Right lobe of liver (tissue), 6 donors: Measurements from ENCODE around the gene ARFIP1. TPM values are rescaled to one million over a fixed set of nuclear protein-coding genes. Genes with fewer than 3 reads are reported as not detected.

Experiments used
- ATAC-seq, 4 donors: fragments of 200-7000 bp; cut with Tn5 transposase; one replicate each; pipeline ENCODE4 v1.9.1; 2020; ENCODE audit warnings: mild to moderate bottlenecking in 4 of 4, moderate library complexity in 4 of 4
- DNase-seq, 3 donors: peaks; one replicate each; pipeline ENCODE4 v3.0.0-alpha.2; 2020
- H3K27ac ChIP-seq, 3 donors: fragments of 200-600 bp; one replicate each; pipeline ENCODE4 v1.8.0; 2022
- H3K27me3 ChIP-seq, 2 donors: fragments of 200-600 bp; one replicate each; pipeline ENCODE4 v1.8.0; 2022
- H3K36me3 ChIP-seq, 4 donors: fragments of 200-600 bp; sonication (generic) in 1 of 4; one replicate each; pipeline versions ENCODE4 v1.5.1 to v1.8.0; 2017 to 2022; ENCODE audit warnings: control low read depth in 1 of 4
- H3K4me1 ChIP-seq, 4 donors: fragments of 200-600 bp; sonication (generic) in 1 of 4; one replicate each; pipeline versions ENCODE4 v1.5.1 to v1.8.0; 2017 to 2022; ENCODE audit warnings: control low read depth in 1 of 4
- H3K4me3 ChIP-seq, 3 donors: fragments of 200-600 bp; one replicate each; pipeline ENCODE4 v1.8.0; 2022
- H3K9me3 ChIP-seq, 4 donors: fragments of 200-600 bp; sonication (generic) in 1 of 4; one replicate each; pipeline versions ENCODE4 v1.5.1 to v1.8.0; 2017 to 2022; ENCODE audit warnings: control low read depth in 1 of 4
- CTCF ChIP-seq, 4 donors: fragments of 200-600 bp in 3 of 4; fragments of 450-650 bp in 1 of 4; IDR thresholded peaks; one replicate each; pipeline versions ENCODE4 v1.5.1 to v1.8.0; 2016 to 2022; ENCODE audit warnings: antibody characterized with exemption in 4 of 4, mild to moderate bottlenecking in 2 of 4
- POLR2A ChIP-seq: fragments of 450-650 bp; IDR thresholded peaks from one replicate; pipeline ENCODE4 v1.6.1; 2017; ENCODE audit warnings: antibody characterized with exemption, mild to moderate bottlenecking
- WGBS: methylation state at CpG from one replicate; pipeline ENCODE4 v1.1.6; 2018; ENCODE audit warnings: low coverage, low lambda C conversion rate; ENCODE audit not compliant: insufficient coverage; ENCODE audit errors: missing lambda C conversion rate; 5-methylcytosine and 5-hydroxymethylcytosine counted together
- intact Hi-C, 2 donors: fragments of 100-400 bp; cut with DNase I; formaldehyde crosslinking; loops; one replicate each; pipeline versions ENCODE4 v1.11.2 to v1.14.1; 2022
- total RNA-seq, 6 experiments: library from RNA; depleted of rRNA in 2 of 6; stranded (reverse); fragments of >200 nt in 2 of 6; fragmentation: NEBNext Ultra II Directional in 3 of 6; extraction: Animal tissue kit (Norgen Biotek cat#: 25700) in 3 of 6; gene quantifications; one replicate each; pipeline versions ENCODE4 v1.1.0 to v1.2.4, GENCODE V29; 2016 to 2023
- donor health status: DM: no; HTN: yes; CAD: no.
- donor health status: DM: no; HTN: no; CAD: no.
- donor health status: DM: no; HTN: no; CAD: no.
- donor health status: DM: no; HTN: yes; CAD: no.
- donor health status: DM: no; HTN: yes; CAD: no.

Gene ARFIP1
- total RNA-seq, 6 experiments from 2014 or later: 9.1 to 19.9 (median 14.1) TPM

- H3K27ac ChIP-seq: no peak overlapping the region
- no peak overlapping the region for H3K4me3 ChIP-seq
- no peaks in the 10 kb centered on the region for H3K27me3 ChIP-seq
- TF ChIP-seq POLR2A (no peak), CTCF (IDR thresholded peaks at IDR 0.05) (no peak)
- no peaks in the 10 kb centered on the region for H3K36me3 ChIP-seq
- DNase-seq: no peak
- intact Hi-C loops: no loop called here
- ATAC-seq: no peak
- H3K4me1 ChIP-seq: no peaks in the 10 kb centered on the region
- no peaks in the 10 kb centered on the region for H3K9me3 ChIP-seq
- WGBS: 86% methylated on average over 3 of the region's 3 CpGs
Observed at GRCh38 chr4:152917543-152918395, 138.0 kb downstream of the ARFIP1 start.

GRCh38 chr4:152919826-152920225, 140.1 kb downstream of the ARFIP1 start:
- no peaks in the 10 kb centered on the region for H3K36me3 ChIP-seq
- H3K27me3 ChIP-seq: no peaks in the 10 kb centered on the region
- no peaks in the 10 kb centered on the region for H3K9me3 ChIP-seq
- H3K4me3 ChIP-seq: no peak overlapping the region
- ATAC-seq (no peak), DNase-seq (no peak)
- H3K4me1 ChIP-seq: no peaks in the 10 kb centered on the region
- H3K27ac ChIP-seq: no peak overlapping the region
- intact Hi-C loops: no loop called here
- no peak for TF ChIP-seq CTCF (IDR thresholded peaks at IDR 0.05)
- no peak for TF ChIP-seq POLR2A
- WGBS: 100% methylated on average over 2 of the region's 2 CpGs

- intact Hi-C loops: no loop called here
- Histone ChIP-seq H3K27me3 (no peaks in the 10 kb centered on the region), H3K4me1 (no peaks in the 10 kb centered on the region), H3K36me3 (no peaks in the 10 kb centered on the region), H3K9me3 (no peaks in the 10 kb centered on the region), H3K4me3 (no peak overlapping the region), H3K27ac (no peak overlapping the region)
- DNase-seq (no peak), ATAC-seq (no peak)
- no peak for TF ChIP-seq POLR2A
- 48% methylated on average over 1 of the region's 1 CpG for WGBS
Observed at GRCh38 chr4:152920768-152921167, 141.0 kb downstream of the ARFIP1 start.

- TF ChIP-seq CTCF (IDR thresholded peaks at IDR 0.05) (no peak), POLR2A (no peak)
- no peaks in the 10 kb centered on the region for H3K4me1 ChIP-seq
- no peak overlapping the region for H3K4me3 ChIP-seq
- no peak overlapping the region for H3K27ac ChIP-seq
- no peak for DNase-seq
- H3K9me3 ChIP-seq: no peaks in the 10 kb centered on the region
- no peak for ATAC-seq
- H3K27me3 ChIP-seq: no peaks in the 10 kb centered on the region
- no peaks in the 10 kb centered on the region for H3K36me3 ChIP-seq
- intact Hi-C loops: no loop called here
Observed at GRCh38 chr4:152921284-152921683, 141.5 kb downstream of the ARFIP1 start.

- H3K36me3 ChIP-seq: no peaks in the 10 kb centered on the region
Observed at GRCh38 chr4:152925851-152926250, 146.1 kb downstream of the ARFIP1 start.

More at GRCh38 chr4:152925851-152926250, 146.1 kb downstream of the ARFIP1 start:
- intact Hi-C loops: no loop called here
- Histone ChIP-seq H3K4me1 (no peaks in the 10 kb centered on the region), H3K9me3 (no peaks in the 10 kb centered on the region), H3K4me3 (no peak overlapping the region), H3K27me3 (no peaks in the 10 kb centered on the region), H3K27ac (no peak overlapping the region)
- DNase-seq: no peak
- no peak for ATAC-seq
- WGBS: 80% methylated on average over 1 of the region's 1 CpG
- TF ChIP-seq POLR2A: no peak
- TF ChIP-seq CTCF (IDR thresholded peaks at IDR 0.05): no peak
